ENCODE measurements around the gene GPN1.
"Not testable (repeated sequence)": the region's sequence is repeated elsewhere in the genome, so short reads cannot be mapped to it uniquely, and the experiment has no call there.

The GPN1 gene

DNA sequence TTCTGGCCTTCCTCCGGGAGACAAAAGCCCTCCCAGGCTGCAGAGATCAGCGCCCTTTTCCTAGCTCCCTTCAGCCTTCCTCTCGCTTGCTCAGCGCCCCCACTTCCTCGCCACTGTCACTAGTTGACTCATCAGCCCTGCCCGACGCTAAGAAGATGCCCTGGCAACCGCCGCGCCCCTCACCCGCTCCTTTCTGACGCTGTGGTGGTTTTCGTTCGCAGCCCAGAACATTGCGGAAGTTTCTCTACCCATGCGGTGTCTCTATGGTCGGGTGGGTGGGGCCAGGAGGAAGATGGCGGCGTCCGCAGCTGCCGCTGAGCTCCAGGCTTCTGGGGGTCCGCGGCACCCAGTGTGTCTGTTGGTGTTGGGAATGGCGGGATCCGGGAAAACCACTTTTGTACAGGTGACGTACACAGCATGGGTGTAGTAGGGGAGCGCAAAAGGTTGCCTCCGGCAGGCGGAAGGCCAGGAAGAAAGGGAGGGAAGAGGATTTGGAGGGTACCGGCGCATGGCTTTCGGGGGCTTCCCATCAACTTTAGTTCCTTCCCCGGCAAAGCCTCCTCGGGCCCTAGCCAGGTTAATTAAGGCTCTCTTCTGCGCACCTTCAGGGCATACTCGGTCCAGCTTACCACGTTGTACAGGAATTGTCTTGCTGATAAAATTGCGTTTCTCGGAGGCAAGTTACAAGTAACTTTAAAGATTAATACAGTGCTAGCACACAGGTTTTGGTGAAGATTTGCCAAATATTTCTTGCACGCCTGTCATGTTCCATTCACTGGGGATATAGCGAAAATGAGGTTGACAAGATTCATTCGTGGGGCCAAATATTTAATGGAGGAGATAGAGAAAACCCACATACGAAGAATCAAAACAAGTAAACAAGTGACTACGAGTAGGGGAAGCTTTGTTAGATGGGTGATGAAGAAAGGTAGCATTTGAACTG, at the start of gene GPN1, which contains the start of gene CCDC121:
Gene GPN1, plus strand, starts transcription at position 284 of the 943 bp plus-strand sequence. Its CDS starts 9 bp downstream, at position 293.
Gene CCDC121, minus strand, starts transcription at position 246 of the 943 bp plus-strand sequence. CDS start 1,213 bp downstream, outside the sequence.
- no peaks in the 10 kb centered on the region for H3K27me3 Mint-ChIP-seq
- CTCF ChIA-PET = interaction anchor here (1.3 to 3.4 kb wide), 3 partner anchors 54 to 278 kb away, joined by 3 to 13 read pairs (median 3); partner anchors contain the start of gene PPM1G
- no peaks in the 10 kb centered on the region for H3K9me3 Mint-ChIP-seq

DNA sequence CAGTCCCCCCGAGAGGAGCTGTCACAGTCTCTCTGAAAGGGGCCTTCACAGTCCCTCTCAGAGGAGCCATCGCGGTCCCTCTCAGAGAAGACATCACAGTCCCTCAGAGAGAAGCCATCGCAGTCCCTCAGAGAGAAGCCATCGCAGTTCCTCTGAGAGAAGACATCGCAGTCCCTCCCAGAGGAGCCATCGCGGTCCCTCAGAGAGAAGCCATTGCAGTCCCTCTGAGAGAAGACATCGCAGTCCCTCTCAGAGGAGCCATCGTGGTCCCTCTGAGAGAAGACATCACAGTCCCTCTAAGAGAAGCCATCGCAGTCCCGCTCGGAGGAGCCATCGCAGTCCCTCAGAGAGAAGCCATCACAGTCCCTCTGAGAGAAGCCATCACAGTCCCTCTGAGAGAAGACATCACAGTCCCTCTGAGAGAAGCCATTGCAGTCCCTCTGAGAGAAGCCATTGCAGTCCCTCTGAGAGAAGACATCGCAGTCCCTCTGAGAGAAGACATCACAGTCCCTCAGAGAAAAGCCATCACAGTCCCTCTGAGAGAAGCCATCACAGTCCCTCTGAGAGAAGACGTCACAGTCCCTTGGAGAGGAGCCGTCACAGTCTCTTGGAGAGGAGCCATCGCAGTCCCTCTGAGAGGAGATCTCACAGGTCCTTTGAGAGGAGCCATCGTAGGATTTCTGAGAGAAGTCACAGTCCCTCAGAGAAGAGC, 47.3 kb upstream of the GPN1 start:
- no peak overlapping the region for H3K27ac Mint-ChIP-seq
- H3K9me3 Mint-ChIP-seq = no peaks in the 10 kb centered on the region
- H3K36me3 Mint-ChIP-seq = peaks cover 29% of the 10 kb centered on the region
- H3K4me3 Mint-ChIP-seq = peak overlapping the region; percentile 30
- CTCF ChIA-PET = interaction anchor here (0.9 kb wide), 1 partner anchor 102 kb away, joined by 3 read pairs; no protein-coding TSS in a partner anchor
- H3K27me3 Mint-ChIP-seq = peaks cover 41% of the 10 kb centered on the region
- H3K4me1 Mint-ChIP-seq = peaks cover 50% of the 10 kb centered on the region
- no peak for DNase-seq

More for the DNA sequence above, at the start of gene GPN1, which contains the start of gene CCDC121:
- Mint-ChIP-seq H3K27ac (no peak within 1 kb of the TSS), H3K4me3 (no peak within 1 kb of the TSS), H3K4me1 (peaks cover 33% of the 10 kb centered on the region), H3K36me3 (peaks cover 30% of the 10 kb centered on the region)
- DNase-seq = peak; percentile 98

GRCh38 chr2:27582129-27582694, 46.6 kb upstream of the GPN1 start:
- CTCF ChIA-PET = interaction anchor here (0.9 kb wide), 1 partner anchor 101 kb away, joined by 3 read pairs; no protein-coding TSS in a partner anchor
- DNase-seq = no peak
- Mint-ChIP-seq H3K9me3 (no peaks in the 10 kb centered on the region), H3K27ac (peak overlapping the region; percentile 79), H3K4me3 (peak overlapping the region; percentile 84), H3K36me3 (peaks cover 34% of the 10 kb centered on the region), H3K27me3 (peaks cover 34% of the 10 kb centered on the region), H3K4me1 (peaks cover 56% of the 10 kb centered on the region)

DNA sequence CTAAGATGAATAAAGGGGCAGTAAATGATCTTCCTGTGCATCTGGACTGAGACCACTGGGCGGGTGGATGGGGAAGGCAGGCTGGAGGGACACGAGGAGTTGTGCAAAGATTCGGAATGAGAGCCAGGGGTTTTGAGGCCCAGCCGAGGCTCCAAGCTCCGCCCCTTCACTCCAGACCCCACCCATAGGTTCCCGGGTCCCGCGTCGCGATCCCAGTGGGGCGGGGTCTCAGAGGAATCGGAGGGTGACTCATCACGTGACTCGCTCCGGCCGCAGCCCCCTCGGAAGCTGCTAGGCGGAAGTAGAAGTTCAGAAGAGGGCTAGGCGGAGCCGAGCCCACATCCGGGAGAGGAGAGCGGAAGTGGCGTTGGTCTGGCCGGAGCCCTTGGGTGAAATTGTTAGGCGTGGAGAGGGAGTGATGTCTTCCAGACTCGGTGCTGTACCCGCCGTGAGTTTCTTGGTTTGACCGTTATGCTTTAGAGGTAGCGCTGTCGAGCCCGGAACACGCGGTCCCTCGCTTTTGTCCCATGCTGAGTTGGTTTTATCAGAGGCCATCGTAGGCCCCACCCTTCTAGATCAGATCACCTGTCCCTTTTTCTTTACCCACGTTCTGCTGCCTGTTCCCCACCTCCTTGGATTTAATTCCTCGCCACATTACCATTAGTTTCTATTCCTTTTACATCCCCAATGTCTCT, 46.0 kb upstream of the GPN1 start, which contains the start of gene ZNF512:
Gene ZNF512, plus strand, starts transcription at position 348 of the 695 bp plus-strand sequence. Its CDS starts 71 bp downstream, at position 419.
- peaks cover 59% of the 10 kb centered on the region for H3K4me1 Mint-ChIP-seq
- DNase-seq = peak; percentile 89
- peaks cover under 1% of the 10 kb centered on the region for H3K9me3 Mint-ChIP-seq
- CTCF ChIA-PET = interaction anchor here (0.9 kb wide), 1 partner anchor 101 kb away, joined by 3 read pairs; no protein-coding TSS in a partner anchor
- peak within 1 kb of the TSS; percentile 79 for H3K27ac Mint-ChIP-seq
- peaks cover 35% of the 10 kb centered on the region for H3K36me3 Mint-ChIP-seq
- H3K27me3 Mint-ChIP-seq = peaks cover 28% of the 10 kb centered on the region
- peak within 1 kb of the TSS; percentile 84 for H3K4me3 Mint-ChIP-seq

- H3K27me3 Mint-ChIP-seq = peaks cover 26% of the 10 kb centered on the region
- peak overlapping the region; percentile 84 for H3K4me3 Mint-ChIP-seq
- H3K9me3 Mint-ChIP-seq = peaks cover 3% of the 10 kb centered on the region
- peaks cover 42% of the 10 kb centered on the region for H3K36me3 Mint-ChIP-seq
- CTCF ChIA-PET = no interaction called here
- no peak for DNase-seq
- peaks cover 64% of the 10 kb centered on the region for H3K4me1 Mint-ChIP-seq
- H3K27ac Mint-ChIP-seq = peak overlapping the region; percentile 79
Measured at GRCh38 chr2:27583390-27583915, 45.4 kb upstream of the GPN1 start.

- peak overlapping the region; percentile 84 for H3K4me3 Mint-ChIP-seq
- no peak overlapping the region for H3K27ac Mint-ChIP-seq
- peaks cover 5% of the 10 kb centered on the region for H3K9me3 Mint-ChIP-seq
- peaks cover 16% of the 10 kb centered on the region for H3K27me3 Mint-ChIP-seq
- DNase-seq = no peak
- CTCF ChIA-PET = interaction anchor here (1.0 to 1.3 kb wide), 2 partner anchors 9 to 99 kb away, joined by 3 to 4 read pairs; no protein-coding TSS in a partner anchor
- peaks cover 45% of the 10 kb centered on the region for H3K36me3 Mint-ChIP-seq
- H3K4me1 Mint-ChIP-seq = peaks cover 67% of the 10 kb centered on the region
Measured at GRCh38 chr2:27584597-27584996, 44.3 kb upstream of the GPN1 start.

DNA sequence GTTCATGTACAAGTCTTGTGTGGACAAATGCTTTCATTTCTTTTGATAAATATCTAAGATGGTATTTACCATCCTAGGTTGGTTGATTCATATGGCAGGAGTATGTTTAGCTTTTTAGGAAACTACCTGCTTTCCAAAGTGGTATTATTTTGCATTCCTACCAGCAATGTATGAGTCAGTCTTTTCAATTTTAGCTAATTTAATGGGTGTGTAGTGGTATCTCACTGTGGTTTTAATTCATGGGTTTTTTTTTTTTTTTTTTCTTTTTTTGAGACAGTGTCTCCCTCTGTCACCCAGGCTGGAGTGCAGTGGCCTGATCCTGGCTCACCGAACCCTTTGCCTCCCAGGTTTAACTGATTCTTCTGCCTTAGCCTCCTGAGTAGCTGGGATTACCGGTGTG, 41.8 kb upstream of the GPN1 start:
- CTCF ChIA-PET = no interaction called here
- H3K4me1 Mint-ChIP-seq = peaks cover 64% of the 10 kb centered on the region
- no peak overlapping the region for H3K4me3 Mint-ChIP-seq
- H3K27me3 Mint-ChIP-seq = peaks cover 6% of the 10 kb centered on the region
- DNase-seq = no peak
- H3K27ac Mint-ChIP-seq = no peak overlapping the region
- peaks cover 63% of the 10 kb centered on the region for H3K36me3 Mint-ChIP-seq
- H3K9me3 Mint-ChIP-seq = peaks cover 19% of the 10 kb centered on the region

DNA sequence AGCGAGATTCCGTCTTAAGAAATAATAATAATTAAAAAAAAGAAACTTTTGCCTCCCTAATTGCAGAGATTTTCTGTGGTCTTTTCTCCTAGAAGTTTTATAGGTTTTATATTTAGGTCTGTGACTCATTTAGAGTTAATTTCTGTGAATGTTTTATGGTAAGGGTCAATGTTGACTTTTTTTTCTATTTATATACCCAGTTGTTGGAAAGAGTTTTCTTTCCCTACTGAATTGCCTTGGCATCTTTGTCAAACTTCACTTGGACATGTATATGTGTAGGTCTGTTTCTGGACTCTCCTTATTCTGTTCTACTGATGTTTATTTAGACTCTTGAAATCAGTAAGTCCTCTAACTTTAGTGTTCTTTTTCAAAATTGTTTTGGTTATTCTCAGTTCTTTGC, 40.5 kb upstream of the GPN1 start:
- peaks cover 65% of the 10 kb centered on the region for H3K36me3 Mint-ChIP-seq
- no peaks in the 10 kb centered on the region for H3K27me3 Mint-ChIP-seq
- H3K27ac Mint-ChIP-seq = no peak overlapping the region
- no peak for DNase-seq
- CTCF ChIA-PET = no interaction called here
- H3K9me3 Mint-ChIP-seq = peaks cover 23% of the 10 kb centered on the region
- peaks cover 54% of the 10 kb centered on the region for H3K4me1 Mint-ChIP-seq
- H3K4me3 Mint-ChIP-seq = no peak overlapping the region

DNA sequence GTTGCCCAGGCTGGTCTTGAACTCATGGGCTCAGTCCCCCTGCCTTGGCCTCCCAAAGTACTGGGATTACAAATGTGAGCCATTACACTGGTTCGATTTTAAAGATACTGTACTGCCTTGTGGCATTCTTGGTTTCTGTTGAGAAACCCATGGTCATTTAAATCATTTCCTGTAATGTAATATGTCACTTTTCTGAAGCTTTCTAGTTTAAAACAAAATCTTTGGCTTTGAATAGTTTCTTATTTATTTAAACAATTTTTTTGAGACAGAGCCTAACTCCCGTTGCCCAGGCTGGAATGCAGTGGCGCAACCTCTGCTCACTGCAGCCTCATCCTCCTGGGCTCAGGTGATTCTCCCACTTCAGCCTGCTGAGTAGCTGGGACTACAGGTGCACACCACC, 37.1 kb upstream of the GPN1 start:
- no peaks in the 10 kb centered on the region for H3K27me3 Mint-ChIP-seq
- peaks cover 30% of the 10 kb centered on the region for H3K4me1 Mint-ChIP-seq
- CTCF ChIA-PET = no interaction called here
- no peak for DNase-seq
- no peak overlapping the region for H3K4me3 Mint-ChIP-seq
- H3K36me3 Mint-ChIP-seq = peaks cover 68% of the 10 kb centered on the region
- no peak overlapping the region for H3K27ac Mint-ChIP-seq
- H3K9me3 Mint-ChIP-seq = peaks cover 46% of the 10 kb centered on the region

DNA sequence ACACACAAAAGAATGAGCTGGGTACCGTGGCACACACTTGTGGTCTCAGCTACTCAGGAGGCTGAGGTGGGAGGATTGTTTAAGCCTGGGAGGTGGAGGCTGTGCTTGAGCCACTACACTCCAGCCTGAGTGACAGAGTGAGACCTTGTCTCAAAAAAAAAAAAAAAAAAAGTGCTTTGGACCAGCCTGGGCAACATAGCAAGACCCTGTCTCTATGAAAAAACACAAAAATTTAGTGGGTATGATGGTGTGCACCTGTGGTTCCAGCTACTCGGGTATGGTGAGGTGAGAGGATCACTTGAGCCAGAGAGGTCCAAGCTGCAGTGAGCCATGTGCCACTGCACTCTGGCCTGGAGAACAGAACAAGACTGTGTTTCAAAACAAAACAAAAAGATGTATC, 35.6 kb upstream of the GPN1 start:
- H3K4me1 Mint-ChIP-seq = peaks cover 21% of the 10 kb centered on the region
- DNase-seq = no peak
- H3K27ac Mint-ChIP-seq = peak overlapping the region; percentile 28
- CTCF ChIA-PET = interaction anchor here (1.2 kb wide), 1 partner anchor 8 kb away, joined by 4 read pairs; no protein-coding TSS in a partner anchor
- no peak overlapping the region for H3K4me3 Mint-ChIP-seq
- H3K27me3 Mint-ChIP-seq = no peaks in the 10 kb centered on the region
- H3K9me3 Mint-ChIP-seq = peaks cover 44% of the 10 kb centered on the region
- peaks cover 70% of the 10 kb centered on the region for H3K36me3 Mint-ChIP-seq

- not testable (repeated sequence) for H3K27ac Mint-ChIP-seq, H3K27me3 Mint-ChIP-seq, H3K4me3 Mint-ChIP-seq, DNase-seq
- CTCF ChIA-PET = interaction anchor here (1.2 kb wide), 1 partner anchor 9 kb away, joined by 4 read pairs; no protein-coding TSS in a partner anchor
- Mint-ChIP-seq H3K36me3 (peaks cover 73% of the 10 kb centered on the region), H3K4me1 (peaks cover 26% of the 10 kb centered on the region), H3K9me3 (peaks cover 44% of the 10 kb centered on the region)
Measured at GRCh38 chr2:27594020-27594703, 34.7 kb upstream of the GPN1 start.

- H3K4me3 Mint-ChIP-seq, DNase-seq, CTCF ChIA-PET, H3K27me3 Mint-ChIP-seq, H3K27ac Mint-ChIP-seq: not testable (repeated sequence)
- Mint-ChIP-seq H3K9me3 (peaks cover 36% of the 10 kb centered on the region), H3K36me3 (peaks cover 71% of the 10 kb centered on the region), H3K4me1 (peaks cover 28% of the 10 kb centered on the region)
Measured at GRCh38 chr2:27595412-27595811, 33.4 kb upstream of the GPN1 start.
